PC-3 (cell line): Measurements from ENCODE around the gene PJVK.

Experiments used
- EZH2 ChIP-seq: fragments of 300-600 bp; sonication (generic); IDR thresholded peaks from one replicate; pipeline ENCODE4 v1.6.1; 2017; ENCODE audit warnings: antibody characterized with exemption, mild to moderate bottlenecking, low read length; ENCODE audit not compliant: unreplicated experiment
- TF ChIP-seq, protein P1 (sequence below): fragments of 300-600 bp; sonication (generic); conservative IDR thresholded peaks from 2 replicates; pipeline ENCODE4 v1.5.1; 2017; ENCODE audit warnings: antibody characterized with exemption, low read depth, mild to moderate bottlenecking, low read length

DNA sequence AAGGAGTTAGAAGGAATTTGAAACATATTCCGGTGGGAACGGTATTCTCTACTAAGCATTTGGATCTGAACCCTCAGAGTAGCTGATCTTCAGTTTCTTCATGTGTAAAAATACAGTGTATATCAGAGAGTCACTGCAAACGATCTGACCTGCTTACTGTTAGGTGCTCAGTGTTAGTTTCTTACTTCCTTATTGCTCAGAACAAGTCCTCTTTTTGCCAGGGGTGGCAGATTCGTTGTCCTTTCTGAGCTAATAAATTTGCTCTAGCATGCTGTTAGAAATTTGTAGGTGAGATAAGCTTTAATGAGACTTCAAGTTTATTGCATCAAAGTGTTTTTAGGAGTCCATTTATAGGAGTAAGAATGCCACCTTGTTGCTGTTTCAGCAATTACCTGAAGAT lies 44.9 kb downstream of the PJVK start:
- TF ChIP-seq, protein P1, sequence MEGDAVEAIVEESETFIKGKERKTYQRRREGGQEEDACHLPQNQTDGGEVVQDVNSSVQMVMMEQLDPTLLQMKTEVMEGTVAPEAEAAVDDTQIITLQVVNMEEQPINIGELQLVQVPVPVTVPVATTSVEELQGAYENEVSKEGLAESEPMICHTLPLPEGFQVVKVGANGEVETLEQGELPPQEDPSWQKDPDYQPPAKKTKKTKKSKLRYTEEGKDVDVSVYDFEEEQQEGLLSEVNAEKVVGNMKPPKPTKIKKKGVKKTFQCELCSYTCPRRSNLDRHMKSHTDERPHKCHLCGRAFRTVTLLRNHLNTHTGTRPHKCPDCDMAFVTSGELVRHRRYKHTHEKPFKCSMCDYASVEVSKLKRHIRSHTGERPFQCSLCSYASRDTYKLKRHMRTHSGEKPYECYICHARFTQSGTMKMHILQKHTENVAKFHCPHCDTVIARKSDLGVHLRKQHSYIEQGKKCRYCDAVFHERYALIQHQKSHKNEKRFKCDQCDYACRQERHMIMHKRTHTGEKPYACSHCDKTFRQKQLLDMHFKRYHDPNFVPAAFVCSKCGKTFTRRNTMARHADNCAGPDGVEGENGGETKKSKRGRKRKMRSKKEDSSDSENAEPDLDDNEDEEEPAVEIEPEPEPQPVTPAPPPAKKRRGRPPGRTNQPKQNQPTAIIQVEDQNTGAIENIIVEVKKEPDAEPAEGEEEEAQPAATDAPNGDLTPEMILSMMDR: no peak
- TF ChIP-seq EZH2: no peak
